GM21528 (cell line): ENCODE measurements around the gene PLCB4.
"Not testable (repeated sequence)": the region's sequence is repeated elsewhere in the genome, so short reads cannot be mapped to it uniquely, and the experiment has no call there.

Source experiments
- ATAC-seq: cut with Tn5 transposase; IDR thresholded peaks from one replicate; pipeline ENCODE4 v1.9.1; 2021; ENCODE audit warnings: mild to moderate bottlenecking, moderate library complexity; ENCODE audit not compliant: unreplicated experiment, low FRiP score

PLCB4 gene

GRCh38 chr20:9385345-9386310 lies 316.7 kb downstream of the PLCB4 start:
- not testable (repeated sequence) for ATAC-seq

DNA sequence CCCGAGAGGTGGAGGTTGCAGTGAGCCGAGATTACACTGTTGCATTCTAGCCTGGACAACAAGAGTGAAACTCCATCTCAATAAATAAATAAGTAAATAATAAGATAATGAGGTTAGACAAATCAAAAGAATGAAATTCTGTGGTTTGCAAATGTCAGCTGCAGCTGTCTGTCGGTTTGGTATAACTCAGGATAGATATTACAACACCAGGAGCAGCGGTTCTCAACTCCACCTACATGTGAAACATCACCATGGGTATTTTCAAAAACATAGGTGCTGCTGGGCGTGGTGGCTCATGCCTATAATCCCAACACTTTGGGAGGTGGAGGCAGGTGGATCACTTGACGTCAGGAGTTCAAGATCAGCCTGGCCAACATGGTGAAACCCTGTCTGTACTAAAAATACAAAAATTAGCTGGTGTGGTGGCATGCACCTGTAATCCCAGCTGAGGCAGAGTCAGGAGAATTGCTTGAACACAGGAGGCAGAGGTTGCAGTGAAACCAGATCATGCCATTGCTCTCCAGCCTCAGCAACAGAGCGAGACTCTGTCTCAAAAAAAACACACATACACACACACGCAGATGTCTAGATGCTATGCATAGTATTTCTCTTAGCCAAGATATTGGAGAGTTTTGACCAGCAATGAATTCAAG lies 319.4 kb downstream of the PLCB4 start:
- ATAC-seq, result no peak

GRCh38 chr20:9388813-9389161 lies 319.9 kb downstream of the PLCB4 start:
- ATAC-seq, result no peak

GRCh38 chr20:9389346-9389745 lies 320.5 kb downstream of the PLCB4 start:
- ATAC-seq, result no peak

- ATAC-seq, result no peak
Observed at GRCh38 chr20:9390441-9390840, 321.6 kb downstream of the PLCB4 start.

DNA sequence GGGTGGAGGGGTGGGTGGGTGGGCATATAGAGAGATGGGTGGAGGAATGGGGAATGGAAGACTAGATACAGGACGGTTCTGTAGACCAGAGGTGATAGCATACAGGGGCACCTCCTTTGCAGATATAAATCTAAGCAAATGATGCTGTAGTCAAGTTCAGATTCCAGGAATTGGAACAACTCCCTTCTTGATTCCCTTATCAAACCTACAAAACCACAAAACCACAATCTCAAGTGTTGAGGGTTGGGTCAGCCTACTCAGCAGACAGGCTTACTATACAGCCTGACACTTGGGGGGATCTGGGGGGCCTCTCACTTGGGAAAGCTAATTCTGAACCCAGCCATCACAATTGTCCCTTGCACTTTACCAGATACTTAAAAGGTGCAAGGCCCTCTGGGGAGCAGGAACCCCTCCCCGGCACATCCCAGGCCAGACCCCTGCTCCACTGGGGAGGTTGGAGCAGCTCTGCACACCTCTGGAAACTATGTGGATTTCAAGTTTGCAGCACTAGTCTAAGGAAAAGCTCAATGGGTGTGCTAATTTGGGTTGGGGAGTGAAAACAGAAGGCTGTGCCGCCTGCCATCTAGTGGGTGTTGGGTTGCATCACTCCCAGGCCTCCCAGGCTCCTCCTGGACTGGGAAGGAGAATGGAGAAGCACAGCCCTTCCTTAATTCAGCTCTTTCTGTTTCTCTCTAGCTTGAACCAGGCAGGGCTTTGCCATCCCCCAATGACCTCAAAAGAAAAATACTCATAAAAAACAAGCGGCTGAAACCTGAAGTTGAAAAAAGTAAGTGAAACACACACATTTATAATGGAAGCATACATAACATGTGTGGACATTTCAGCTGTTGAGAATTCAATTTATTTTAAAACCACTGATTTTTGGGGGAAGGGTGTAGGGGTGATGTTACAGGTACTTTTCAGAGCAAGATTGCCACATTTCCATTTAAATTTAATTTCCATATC lies 324.3 kb downstream of the PLCB4 start:
- ATAC-seq, result no peak

DNA sequence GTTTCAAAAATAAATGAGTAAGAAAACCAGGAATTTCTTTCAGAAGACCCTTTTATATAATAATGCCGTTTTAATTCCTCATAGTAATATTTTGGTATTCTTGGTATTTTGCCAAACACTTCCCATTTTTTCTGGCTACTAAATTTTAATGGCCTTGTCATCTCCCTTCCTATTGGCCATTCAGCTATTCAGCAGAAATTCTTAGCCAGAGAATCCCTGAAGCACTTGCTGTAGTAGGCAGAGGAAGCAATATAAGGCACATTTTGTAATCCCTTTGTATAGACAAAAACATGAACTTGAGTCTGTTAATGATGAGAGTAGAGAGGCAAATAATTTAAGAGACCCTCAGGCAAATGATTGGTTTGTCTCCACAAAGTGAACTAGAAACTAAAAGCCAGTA lies 327.1 kb downstream of the PLCB4 start:
- ATAC-seq, result no peak

GRCh38 chr20:9397928-9398327 lies 329.0 kb downstream of the PLCB4 start:
- peak; percentile 97 for ATAC-seq

GRCh38 chr20:9398882-9399281 lies 330.0 kb downstream of the PLCB4 start:
- ATAC-seq, result no peak

- no peak for ATAC-seq
Observed at GRCh38 chr20:9399322-9399721, 330.4 kb downstream of the PLCB4 start.

DNA sequence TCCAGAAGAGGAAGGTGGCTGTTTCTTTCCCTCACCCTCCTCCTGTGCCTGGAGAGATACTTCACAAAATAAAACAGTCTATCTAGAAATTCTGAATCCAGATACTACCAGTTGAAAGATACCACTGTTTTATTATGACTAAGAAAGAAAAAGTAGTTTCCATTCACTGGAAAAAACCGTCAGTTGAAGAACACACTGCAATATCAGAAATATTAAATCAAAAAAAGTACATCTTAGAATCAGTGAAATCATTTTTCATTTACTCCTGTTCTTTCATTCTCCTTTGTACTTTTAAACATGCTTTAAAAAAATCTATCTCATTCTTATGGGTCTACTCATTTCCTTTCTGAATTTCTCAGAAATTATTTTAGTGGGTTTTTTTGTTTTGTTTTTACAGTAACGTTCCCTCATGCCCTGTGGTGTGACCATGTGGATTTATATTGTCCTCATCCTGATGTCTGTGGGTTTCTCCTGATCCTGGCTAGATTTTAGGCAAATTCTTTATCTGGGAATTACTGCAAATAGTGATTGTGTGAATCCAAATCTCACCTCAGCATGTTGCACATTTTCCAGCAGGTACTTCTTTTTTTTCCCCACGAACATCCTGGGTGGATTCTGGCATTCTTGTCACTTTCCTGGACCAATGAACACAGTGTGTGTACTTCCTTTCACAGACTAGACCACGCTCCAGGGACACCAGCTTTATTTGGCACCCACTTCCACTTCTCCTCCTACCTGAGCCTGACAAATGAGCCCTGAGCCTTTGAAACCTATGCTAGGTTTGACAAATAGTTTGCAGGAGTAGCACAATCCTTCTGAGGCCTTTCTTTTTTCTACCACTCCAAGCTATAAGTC lies 331.5 kb downstream of the PLCB4 start:
- no peak for ATAC-seq

GRCh38 chr20:9401371-9401770 lies 332.5 kb downstream of the PLCB4 start:
- no peak for ATAC-seq

DNA sequence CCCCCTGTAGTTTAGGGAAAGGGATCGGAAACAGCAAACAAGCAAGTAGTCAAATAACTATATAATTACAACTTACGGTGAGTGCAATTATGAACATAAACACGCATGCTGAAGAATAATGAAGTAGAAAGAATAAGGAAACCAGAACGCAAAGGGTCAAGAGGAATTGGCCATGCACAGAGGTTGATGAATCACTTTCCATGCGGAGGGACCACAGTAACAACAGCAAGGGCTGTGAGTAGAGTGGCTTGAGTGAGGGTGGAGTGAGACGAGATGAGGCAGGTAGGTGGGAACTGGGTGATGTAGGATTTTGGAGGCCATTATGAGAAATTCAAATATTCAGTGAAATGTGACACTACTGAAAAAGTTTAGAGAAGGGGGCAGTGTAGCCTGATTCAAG lies 333.3 kb downstream of the PLCB4 start:
- ATAC-seq, result no peak

- no peak for ATAC-seq
Observed at GRCh38 chr20:9402546-9402945, 333.7 kb downstream of the PLCB4 start.

DNA sequence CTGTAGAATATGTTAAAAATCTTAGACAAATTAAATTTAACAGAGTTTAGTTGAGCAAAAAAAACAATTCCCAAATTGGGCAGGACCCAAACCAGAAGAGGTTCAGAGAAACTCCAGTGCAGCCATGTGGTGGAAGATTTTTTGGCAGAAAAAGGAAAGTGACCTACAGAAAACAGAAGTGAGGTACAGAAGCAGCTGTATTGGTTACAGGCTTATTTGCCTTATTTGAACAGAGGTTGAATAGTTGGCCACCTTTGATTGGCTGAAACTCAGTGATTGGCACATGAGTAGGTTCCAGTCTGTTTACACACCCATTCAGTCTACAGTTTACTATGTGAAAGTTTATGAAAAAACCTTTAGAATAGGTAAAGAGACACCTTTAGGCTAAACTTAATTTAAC lies 334.6 kb downstream of the PLCB4 start:
- no peak for ATAC-seq

- peak; percentile 60 for ATAC-seq
Observed at GRCh38 chr20:9407805-9408421, 339.0 kb downstream of the PLCB4 start.

DNA sequence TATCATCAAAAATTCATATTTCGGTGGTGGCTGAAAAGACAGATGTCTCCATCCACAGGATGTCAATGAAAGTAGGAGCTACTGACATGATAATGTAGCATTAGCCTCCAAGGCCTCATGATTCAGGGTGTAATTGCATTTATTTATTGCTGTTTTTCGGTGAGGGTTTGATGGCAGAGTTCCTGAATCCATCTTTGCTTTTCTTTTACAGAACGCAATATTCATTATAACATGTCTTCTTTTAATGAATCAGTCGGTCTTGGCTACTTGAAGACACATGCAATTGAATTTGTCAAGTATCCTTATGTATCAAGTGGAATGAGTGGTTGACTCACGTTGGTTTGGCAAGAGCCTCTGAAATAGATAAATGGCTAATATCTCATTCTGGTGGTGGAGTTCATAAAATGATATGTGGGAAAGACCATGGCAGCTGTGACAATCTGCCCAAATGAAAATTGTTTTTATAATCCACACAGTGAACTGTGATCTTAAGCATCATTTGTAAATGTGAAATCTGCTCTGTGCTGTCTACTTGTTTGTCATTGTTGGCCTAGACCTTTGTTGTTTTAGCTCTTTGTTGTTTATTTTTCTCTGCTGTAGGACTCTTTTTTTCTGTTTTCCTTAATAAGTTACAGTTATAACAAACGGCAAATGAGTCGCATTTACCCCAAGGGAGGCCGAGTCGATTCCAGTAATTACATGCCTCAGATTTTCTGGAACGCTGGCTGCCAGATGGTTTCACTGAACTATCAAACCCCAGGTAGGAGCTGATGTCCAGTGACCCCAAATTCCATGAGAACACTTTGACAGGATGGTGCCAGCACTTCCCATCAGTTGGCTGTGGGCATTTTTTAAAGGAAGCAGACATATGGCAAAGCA lies 339.8 kb downstream of the PLCB4 start:
- no peak for ATAC-seq

GRCh38 chr20:9409352-9409751 lies 340.5 kb downstream of the PLCB4 start:
- ATAC-seq, result no peak
